DMS153 treated with DMSO at 0.1 percent for 48 hours (cell line): ENCODE measurements around the gene SF1.

ENCODE experiments used
- DNase-seq: peaks from one replicate; lab custom pipeline; 2025; ENCODE audit not compliant: unreplicated experiment; lab: John Stamatoyannopoulos, UW

SF1 gene

DNA sequence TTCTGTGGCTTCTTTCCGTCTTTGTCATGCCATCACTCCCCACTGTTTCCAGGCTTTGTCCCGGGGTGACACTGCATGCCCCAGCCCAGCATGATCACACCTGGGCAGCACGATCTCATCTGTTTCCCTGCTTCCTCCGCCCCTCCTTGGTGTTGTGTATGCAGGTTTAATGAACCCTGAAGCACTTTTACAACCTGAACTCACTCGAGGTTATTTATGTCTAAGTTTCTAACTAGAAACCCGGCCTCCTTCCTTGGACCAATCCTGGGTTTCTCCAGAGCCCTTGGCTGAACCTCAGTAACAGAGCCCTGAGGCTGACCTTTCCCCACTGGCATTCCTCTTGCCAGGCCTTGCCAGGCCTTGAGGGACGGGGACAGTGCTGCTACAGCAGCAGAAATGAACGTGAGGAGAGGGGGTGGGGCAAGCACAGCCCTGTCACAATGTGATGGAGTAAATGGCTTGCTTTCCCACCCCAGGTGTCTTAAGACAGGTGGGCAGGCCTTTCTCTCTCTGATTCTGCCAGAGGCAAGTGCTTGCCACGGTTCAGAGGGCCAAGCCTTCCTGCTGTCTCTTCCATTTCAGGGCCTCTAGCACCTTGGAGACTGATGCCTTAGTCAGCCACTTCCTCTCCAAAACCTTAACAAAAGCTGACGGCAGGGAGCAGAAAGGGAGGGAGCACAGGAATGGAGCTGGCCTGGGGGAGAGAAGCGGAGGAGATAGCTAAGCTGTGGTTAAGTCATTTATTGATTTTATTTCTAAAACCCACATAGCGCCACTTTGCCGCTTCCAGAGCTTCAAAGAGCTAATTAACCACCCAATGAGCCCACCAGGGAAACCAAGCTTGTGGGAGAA is 15.4 kb downstream of the SF1 start:
- no peak for DNase-seq

DNA sequence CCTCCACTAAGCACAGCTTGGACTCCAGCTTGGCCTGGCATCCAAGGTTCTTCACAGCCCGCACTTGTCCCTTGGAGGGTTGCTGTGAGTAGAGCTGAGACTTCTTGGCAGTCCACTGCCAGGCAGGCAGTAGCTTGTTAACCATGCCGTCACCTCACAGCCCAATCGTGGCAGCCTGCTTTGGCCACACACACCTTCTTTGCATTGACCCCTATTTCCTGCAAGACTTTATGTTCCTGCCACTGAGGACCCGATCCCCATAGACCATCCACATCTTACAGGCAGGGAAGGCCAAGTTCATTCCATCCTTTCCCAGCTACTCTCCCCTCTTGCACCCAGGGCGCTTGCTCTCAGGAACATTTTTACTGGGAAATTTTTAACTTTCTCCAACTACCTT is 16.1 kb downstream of the SF1 start:
- DNase-seq = no peak

DNA sequence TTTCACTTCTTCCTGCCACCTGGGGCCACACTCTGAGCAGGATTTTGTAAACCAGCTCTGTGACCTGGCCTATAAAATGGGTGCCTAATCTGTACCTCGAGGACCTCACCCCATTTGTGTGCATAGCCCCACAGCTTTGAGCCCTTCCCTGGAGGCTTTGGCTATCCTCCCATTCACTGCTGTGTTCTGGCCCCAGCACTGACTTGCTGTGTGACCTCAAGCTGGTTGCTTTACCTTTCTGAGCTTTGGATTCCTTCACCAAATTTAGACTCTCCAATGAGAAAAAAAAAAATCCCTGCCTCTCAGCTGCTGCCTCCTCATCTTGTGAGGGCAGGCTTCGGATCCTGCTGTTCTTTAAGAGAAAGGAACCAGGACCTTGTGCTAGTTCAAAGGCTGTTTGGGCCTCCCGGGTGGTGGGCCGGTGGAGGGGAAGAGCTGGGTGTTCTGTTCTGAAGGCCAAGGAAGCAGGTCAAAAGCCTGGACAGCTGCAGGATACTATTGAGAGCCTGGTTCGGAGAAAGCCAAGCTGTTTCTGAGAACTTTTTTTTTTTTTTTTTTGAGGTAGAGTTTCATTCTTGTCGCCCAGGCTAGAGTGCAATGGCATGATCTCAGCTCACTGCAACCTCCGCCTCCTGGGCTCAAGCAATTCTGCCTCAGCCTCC is 17.5 kb downstream of the SF1 start:
- DNase-seq = no peak

DNA sequence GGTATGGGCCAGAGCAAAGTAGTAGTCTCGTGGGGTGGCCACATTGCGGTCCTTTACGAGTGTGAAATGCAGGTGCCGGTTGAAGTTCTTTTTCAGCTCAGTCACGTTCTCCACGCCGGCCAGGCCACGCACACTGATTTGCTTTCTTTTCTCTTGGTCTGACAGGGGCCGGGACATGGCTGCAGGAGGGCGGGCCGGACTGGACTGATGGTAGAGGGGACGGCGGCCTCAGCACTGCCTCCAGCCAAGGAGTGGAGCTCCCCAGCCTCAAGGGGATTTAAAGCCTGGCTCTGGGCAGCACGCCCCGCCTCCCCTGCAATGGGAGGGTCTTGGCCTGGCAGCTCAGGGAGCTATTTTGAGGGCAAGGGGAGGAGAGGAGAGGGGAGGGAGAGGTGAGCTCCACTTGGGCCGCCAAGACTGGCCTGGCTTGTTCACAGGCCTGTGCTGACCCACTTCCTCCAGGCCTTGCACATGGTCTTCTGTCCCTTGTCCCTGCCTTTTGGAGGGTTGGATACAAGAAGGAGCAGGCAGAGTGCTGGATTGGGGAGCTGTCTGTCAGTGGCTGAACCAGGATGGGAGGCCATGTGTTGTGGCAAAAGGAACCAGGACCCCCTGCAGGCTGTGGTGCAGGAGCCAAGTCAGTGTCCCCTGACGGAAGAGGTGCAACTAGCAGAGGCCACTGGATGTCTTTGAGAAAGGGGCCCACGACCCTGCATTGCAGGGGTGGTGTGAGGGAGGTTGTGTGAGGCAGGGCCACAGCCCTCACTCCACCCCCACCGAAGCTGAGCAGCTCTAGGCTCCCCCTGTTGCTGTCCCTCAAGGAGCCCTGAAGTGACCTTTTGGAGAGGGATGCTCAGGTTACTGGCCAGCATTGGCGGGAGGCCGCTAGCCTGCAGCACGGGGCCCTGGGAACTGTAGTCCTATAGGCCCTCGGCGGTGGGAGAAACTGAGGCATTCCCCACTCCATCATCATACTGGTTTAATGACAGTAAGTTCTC is 18.3 kb downstream of the SF1 start, which contains the start of gene PYGM:
PYGM (minus strand) TSS at position 253 of the 998 bp plus-strand sequence; CDS start at position 177, 76 bp downstream.
- no peak for DNase-seq

DNA sequence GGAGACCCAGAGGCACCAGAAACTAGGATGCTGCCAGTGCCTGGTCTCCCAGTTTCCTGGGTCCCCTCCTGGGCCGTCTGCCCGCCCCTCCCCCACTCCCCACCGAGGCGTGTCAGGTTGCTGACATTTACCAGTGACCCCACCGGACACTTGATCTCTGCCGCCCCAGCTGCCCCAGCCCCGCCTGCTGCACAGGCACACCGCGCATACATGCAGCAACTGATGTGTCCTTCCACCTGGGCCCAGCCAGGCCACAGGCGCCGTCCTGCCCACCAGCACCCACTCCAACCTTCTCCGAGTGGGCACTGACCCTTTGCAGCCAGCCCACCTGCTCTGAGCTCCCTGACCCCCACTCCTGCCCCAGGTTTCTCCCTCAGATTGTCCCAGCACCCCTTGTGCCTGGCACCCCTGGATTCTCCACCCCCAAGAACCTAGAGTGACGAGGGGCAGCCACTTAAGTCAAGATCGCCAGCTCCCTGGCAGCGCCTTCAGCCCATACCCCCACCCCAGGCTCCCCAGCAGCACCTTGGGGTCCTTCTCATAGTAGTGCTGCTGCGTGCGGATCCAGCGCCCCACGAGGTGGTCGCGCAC is 19.1 kb downstream of the SF1 start:
- no peak for DNase-seq

DNA sequence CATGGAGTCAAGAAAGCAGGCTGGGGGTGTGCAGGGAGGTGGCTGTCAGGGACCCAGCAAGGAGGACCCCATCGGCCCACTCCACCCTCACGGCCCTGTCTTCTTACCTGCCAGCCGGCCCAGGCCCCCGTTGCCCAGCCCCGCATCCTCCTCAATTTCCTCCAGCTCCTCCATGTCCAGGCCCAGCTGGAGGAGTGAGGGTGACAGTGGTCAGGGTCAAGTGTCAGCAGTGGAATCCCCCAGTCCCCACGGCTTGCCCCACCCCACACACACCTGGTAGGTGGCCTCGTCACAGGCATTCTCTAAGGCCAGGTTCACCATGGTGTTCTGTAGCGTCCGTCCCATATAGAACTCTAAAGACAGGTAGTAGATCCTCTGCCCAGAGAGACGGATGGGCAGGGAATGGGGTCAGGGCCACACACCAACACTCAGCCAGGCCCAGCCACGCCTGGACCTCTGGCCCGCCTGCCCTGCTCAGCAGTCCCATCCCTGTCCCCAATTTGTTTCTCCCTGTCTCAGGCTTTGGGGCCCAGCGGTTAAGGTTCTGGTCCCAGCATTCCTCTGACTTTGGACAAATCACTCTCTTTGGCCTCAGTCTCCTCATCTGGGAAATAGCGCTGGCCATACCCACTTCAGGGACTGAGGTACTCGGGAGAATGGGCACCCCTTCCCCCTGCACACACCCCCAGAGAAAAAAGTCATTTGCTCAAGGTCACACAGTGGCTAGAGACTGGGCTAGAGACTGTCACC is 19.8 kb downstream of the SF1 start:
- DNase-seq = no peak

DNA sequence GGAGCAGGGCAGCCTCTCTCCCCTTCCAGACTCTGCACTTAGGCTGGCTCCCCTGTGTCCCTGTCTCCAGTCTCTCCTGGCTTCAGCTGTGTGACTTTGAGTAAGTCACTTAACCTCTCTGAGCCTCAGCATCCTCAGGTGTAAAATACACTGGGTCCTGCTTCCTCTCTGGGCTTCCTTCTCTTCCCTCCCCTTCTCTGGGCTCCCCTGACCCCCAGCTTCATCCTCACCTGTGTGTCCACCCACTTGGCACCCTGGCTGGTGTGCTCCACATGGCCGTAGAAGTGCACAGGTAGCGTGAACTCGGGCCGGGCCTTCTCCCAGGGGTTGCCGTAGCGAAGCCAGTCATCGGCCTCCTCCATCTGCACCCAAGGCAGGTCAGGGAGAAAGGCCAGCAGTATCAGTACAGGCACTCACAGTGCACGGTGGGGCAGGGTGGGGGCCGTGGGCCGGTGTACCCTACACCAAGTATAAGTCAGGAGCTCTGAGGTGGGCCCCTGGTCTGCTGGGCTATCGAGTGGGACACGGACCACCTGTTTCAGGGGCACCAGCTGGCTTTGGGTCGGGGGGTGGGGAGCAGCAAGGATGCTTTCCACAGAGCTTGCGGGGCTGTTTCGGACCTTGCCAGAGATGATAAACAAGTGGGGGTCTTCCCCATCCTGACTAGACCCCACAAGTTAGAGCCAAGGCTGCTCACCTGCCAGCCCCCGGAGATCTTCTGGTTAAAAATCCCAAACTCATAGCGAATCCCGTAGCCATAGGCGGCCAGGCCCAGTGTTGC is 20.6 kb downstream of the SF1 start:
- DNase-seq = no peak

DNA sequence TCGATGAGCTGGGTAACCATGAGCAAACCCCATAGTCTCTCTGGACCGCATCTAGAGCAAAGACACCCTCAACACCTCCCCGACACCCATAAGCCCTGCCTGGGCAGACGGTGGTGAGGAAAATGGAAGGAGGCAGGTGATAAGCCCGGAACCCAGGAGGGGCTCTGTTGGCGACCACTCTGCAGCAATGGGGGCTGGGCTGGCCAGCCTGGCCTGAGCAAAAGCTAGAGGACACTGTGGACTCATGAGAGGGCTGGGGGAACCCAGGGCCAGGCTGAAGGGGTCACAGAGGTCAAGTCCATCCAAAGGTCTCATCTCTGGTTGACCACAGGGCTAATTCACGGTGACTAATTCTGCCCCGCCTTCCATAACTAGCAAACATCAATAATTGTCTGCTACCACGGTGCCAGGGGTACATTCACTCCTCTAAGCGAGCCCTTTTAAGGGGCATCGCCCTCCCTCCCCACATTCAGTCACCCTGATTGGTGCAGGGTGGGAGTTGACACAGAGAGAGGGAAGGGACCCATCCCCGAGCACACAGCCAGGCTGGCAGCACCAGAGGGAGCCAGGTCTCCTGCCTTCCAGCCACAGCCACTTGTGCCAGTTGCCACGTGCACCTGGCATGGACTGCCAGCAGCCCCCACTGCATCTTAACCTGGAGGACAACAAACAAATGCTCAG is 22.5 kb downstream of the SF1 start:
- DNase-seq = no peak

DNA sequence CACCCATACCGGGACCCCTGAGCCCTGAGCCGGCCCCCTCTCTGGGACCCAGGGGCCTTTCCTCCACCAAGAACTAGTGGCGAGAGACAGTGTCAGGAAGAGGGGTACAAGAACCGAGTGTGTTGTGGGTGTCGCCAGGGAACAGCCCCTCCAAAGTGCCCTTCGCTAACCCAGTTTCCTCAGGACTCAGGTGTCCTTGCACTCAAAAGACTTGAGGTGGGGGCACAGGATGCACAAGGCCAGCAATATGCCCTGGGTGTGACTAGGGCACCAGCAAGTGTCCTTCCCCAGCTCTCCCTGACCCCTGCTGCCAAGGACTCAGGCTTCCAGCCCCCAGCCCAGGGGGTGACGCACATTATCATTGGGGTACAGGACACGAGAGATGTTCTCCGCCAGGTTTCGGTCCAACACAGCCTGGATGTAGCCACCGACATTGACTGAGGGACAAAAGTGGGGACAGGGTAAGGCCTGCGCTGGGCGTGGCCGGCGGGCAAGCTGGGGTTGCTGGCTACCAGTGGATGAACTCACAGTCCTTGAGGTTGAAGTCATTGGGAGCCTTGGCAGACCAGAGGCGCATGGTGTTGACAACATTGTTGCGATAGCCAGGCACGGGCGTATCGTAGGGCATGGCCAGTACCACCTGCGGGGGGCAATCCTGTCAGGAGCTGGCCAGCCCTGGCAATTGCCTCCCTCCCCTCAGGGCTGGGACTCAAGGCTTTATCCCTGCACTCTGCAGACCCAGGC is 23.3 kb downstream of the SF1 start:
- no peak for DNase-seq

DNA sequence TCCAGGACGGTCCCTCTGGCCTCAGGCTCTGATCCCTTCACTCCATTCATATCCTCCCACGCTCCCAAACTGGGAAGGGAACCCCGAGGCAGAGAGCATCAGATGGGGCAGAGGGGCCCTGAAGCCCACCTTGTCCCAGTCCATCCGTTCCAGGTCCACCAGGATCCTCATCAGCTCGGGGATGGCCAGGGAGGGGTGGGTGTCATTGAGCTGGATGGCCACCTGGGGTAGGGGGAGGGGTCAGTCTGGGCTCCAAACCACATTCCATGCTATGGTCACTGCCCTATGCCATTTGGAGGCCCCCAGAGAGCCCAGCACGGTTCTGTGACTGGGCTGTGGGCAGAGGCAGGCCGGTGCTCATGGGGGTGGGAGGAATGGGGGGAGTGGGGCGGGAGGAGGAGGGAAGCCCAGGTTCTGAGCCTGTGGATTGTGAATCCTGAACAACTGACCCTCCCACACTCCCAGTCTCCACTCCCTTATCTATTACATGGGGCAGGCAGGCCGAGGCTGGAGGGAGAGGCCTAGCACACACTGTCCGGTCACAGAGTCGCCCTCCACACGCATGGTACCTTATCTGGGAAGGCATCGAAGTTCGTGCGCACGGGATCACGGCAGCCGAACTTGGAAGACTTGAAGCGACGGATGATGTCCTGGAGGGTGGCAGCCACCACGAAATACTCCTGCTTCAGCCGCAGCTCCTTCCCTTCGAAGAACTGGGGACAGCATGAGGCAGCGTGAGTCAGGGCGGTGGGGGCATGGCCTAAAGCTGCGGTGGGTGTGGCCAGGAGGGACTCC is 24.0 kb downstream of the SF1 start:
- DNase-seq = no peak

DNA sequence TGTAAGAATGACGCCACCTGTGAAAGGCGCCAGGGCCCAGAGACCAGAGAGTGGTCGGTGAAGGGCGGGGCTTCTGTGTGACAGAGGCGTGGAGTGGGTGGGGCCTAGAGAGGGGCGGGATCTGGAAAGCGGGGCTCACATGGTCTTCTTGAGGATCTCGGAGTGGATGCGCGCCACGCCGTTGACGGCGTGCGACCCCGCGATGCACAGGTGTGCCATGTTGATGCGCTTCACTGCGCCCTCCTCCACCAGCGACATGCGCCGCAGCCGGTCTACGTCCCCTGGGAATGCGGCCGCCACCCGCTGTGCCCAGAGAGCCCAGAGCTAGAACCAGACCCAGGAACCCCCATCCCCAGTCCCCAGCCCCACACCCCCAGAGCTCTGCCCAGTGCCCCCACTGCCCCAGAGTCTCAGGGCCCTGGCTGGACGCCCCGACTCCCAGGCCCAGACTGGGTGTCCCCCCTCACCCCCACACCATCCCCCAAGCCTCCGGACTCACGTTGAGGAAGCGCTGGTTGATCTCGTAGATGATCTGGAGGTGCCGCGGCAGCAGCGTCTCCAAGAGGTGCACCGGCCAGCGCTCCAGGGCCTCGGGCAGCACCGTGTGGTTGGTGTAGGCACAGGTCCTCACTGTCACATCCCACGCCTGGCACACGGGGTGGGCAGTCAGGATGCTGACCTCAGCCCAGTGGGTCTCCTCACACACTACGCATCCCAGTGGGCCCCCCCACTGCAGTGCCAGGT is 24.8 kb downstream of the SF1 start:
- no peak for DNase-seq

DNA sequence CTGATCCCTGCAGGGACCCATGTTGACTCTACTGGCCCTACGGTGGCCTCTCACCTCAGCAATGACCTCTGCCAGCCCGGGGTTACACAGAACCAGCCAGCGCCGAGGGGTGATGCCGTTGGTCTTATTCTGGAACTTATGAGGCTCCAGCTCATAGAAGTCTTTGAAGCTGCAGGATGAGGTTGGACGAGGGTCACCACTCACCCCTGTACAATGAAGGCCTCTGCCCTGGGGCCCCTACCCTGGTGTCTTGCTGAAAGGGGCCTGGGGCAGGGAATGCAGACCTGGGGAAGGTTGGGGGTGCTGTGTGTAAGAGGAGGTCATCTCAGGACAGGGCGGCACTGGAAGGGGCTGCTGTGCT is 25.3 kb downstream of the SF1 start:
- DNase-seq = no peak

DNA sequence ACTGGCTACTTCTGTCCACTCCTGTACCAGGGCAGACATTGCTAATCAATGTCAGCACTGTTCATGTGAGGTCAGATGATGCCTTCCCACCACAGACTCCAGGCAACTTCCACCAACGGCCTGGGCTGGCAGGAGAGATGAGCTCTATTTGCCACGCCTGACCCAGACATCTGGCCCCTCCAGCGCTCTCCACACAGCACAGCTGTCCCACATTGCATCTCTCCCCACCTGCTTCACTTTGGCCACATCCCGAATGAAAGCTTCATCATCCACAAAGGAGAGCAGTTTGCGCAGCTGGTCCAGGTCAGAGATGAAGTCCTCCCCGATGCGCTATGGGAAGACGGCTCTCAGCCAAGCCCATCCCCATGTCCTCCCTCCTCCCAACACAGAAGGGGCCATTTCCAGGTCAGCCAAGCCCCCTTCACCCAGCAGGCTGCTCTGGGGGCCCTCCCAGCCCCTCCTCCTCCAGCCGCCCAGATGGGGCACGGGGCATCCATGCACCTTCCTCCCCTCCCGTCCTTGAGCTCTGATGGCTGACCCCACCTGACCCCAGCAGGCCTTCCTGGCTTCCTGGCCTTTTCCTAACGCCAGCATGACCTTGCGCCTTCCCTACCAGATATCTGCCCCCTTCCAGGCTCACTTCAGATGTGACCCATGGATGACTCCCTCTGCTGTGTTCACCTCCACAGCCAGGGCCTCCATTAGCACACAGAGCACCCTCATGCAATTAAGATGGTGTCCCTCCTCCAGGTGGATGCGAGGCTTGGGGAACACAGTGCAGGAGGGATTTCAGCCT is 26.0 kb downstream of the SF1 start:
- no peak for DNase-seq

DNA sequence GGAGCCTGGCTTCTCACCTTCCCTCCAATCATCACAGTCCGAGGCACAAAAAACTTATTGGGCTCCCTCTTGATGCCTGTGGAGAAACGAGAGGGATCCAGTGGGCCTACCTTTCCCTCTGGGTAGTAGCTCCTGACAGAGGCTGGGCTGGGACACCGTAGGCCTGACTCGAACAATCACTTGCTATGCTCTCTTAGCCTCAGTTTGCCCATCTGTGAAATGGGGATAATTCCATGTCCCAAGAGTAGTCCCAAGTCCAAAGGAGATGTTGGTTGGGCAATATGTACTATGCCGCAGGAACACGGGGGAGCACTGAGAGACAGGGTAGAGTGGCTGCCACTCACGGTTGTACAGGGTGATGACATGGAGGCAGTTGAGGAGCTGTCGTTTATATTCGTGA is 26.8 kb downstream of the SF1 start:
- DNase-seq = no peak

DNA sequence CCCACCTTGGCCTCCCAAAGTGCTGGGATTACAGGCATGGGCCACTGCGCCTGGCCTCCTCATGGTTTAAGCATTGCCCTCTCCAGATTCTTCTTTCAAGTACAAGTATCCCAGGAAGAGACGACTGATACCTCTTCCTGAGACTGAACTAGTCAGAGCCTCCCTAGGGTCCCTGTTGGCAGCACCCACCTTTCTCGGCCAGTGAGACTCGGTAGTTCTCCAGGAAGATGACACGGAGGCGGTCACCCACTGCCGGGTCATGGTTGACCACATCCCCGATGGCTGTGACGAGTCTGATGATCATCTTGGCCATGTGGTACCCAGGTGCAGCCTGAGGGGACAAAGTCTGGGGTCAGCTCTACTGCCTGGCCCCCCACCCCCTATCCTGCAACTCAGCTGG is 27.2 kb downstream of the SF1 start:
- no peak for DNase-seq
